HG02642 (cell line): ENCODE results near the gene LAIR1.
A peak's percentile ranks its signal among the peaks of the same experiment; 100 is the strongest.
"Not testable (repeated sequence)": the region's sequence is repeated elsewhere in the genome, so short reads cannot be mapped to it uniquely, and the experiment has no call there.

Experiments used
- ATAC-seq: cut with Tn5 transposase; IDR thresholded peaks from one replicate; pipeline ENCODE4 v1.9.1; 2021; ENCODE audit warnings: mild to moderate bottlenecking; ENCODE audit not compliant: unreplicated experiment, poor library complexity

Gene LAIR1, protein sequence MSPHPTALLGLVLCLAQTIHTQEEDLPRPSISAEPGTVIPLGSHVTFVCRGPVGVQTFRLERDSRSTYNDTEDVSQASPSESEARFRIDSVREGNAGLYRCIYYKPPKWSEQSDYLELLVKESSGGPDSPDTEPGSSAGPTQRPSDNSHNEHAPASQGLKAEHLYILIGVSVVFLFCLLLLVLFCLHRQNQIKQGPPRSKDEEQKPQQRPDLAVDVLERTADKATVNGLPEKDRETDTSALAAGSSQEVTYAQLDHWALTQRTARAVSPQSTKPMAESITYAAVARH

DNA sequence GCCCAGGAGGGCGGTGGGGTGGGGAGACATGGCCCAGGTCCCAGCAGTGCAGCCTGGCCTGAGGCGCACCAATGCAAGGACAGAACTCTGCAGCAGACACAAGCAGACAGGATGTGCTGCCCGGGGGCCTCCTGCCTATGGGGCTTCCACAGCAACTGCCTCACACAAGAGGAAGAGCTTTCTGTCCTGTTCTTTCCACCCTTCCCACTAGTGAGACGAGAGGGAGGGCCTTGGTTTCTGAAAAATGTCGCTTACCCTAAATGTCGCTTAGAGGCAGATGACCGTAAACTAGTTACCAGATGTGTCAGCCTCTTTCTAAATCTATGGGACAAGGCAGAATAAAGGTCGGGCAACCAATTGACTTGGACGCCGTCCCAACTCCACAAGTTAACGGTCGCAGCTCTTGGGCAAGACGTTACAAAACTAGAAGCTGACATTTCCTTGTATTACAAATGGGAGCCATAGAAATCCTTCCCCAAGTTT is at the start of gene LAIR1:
LAIR1 (minus strand) TSS at position 157 of the 483 bp plus-strand sequence; CDS start at position 30, 127 bp downstream.
- ATAC-seq: no peak

DNA sequence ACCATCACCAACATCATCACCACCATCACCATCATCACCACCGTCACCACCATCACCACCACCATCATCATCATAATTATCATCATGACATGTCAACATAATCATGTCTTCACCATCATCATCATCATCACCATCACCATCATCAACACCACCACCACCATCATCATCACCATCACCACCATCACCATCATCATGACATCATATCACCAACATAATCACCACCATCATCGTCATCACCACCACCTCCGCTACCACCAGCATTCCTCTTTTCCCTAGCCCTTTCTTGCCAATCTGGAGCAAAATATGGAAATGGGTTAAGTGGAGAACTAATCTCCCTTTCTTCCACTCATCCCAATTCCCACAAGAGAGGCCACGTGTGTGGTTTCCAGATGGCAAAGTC is 49.4 kb upstream of the LAIR1 start:
- ATAC-seq: no peak

DNA sequence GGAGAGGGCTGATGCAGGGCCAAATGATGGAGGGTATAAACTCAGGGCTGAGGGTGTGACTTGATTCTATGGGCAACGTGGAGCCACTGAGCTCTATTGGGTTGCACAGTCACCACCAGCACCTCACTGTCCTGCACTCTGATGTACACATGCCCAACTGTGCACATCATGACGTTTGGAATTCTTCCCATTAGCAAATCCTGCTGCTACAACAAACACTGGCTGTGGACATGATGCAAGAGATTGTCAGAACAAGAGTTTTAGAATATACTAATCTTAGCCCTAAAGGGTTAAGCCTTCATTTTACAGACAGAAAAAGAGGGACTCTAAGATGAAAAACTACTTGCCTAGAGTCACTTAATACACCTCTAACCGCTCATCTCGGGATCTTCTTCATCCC is 48.1 kb upstream of the LAIR1 start:
- no peak for ATAC-seq

DNA sequence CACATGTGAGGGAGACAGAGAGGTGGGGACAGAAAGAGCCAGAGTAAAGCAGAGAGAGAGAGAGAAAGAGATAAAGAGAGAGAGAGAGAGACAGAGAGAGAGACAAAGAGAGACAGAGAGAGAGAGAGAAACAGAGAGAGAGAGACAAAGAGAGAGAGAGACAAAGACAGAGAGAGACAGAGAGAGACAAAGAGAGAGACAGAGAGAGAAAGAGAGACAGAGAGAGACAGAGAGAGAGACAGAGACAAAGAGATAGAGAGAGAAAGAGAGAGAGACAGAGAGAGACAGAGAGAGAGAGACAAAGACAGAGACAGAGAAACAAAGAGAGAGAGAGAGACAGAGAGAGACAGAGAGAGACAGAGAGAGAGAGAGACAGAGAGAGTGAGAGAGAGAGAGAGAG is 46.3 kb upstream of the LAIR1 start:
- no peak for ATAC-seq

DNA sequence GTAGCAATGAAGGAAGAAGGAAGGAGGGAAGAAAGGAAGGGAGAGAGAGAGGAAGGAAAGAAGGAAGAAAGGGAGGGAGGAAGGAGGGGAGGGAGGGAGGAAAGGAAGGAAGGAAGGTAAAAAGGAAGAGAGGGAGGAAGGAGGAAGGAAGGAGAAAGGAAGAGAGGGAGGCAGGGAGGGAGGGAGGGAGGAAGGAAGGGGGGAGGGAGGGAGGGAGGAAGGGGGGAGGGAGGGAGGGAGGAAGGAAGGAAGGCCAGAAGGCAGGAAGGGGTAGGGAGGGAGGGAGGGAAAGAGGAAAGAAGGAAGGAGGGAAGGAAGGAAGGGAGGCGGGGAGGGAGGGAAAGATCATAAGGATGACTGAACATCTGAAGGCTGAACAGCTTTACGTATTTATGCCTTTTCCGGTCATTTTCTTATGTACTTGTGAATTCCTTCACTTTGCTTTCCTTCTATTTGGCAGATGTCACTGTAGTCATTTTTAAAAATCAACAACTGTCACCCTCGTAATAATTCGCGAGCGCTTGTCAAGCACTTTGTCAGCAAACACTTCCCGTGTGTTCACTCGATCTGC is 43.8 kb upstream of the LAIR1 start:
- no peak for ATAC-seq

DNA sequence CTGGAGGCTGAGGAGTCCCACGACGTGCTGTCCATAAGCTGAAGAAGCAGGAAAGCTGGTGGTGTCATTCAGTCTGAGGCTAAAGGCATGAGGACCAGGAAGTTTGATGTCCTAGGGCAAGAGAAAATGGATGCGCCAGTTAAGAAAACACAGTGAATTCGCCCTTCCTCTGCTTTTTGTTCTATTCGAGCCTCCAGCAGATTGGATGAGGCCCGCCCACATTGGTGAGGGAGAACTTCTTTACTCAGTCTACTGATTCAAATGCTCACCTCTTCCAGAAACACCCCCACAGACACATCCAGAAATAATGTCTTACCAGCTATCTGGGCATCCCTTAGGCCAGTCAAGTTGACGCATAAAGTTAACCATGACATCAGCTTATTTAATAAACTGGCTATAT is 43.0 kb upstream of the LAIR1 start:
- ATAC-seq: no peak

DNA sequence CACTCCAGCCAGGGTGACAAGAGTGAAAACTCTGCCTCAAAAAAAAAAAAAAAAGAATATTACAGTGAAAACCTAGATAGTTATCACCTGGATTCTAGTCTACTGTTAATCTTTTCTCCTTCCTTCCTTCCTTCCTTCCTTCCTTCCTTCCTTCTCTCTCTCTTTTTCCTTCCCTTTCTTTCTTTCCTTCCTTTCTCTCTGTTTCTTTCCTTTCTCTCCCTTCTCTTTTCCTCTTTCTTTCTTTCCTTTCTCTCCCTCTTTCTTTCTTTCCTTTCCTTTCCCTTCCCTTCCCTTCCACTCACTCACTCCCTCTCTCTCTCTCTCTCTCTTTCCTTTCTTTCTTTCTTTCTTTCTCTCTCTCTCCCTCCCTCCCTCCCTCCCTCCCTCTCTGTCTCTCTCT is 40.9 kb upstream of the LAIR1 start:
- no peak for ATAC-seq

DNA sequence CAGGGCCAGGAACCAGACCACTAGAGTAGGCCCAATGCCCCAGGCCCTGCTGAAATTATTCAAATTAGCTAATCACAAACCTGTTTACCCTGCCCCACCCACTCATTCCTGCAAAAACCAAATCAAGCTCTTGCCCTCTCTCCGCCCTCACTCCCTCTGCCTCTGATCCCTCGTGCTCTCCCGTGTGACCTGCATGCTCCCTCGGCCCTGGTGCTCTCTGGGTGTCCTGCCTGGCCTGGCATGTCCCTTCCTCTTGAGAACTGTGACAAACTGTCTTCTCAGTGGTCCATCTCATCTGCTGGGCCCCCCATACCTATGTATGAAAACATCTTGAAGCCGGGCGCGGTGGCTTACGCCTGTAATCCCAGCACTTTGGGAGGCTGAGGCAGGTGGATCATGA is 38.3 kb upstream of the LAIR1 start:
- no peak for ATAC-seq

DNA sequence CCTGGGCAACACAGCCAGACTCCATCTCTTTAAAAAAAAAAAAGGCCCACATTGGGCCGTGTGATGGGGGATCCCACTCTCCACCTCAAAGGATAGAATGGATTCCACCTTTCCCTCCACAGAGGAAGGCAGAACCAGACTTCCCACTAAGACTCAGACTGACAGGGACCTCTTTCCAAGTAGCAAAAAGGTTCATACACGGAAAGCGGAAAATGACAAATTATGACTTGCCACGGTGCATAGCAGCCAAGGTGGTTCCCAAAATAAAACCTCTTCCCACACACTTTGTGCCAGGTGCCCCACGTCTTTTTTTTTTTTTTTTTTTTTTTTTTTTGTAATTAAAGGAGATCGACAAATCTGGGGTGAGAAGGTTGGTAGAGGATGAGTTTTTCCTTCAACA is 36.2 kb upstream of the LAIR1 start:
- no peak for ATAC-seq

DNA sequence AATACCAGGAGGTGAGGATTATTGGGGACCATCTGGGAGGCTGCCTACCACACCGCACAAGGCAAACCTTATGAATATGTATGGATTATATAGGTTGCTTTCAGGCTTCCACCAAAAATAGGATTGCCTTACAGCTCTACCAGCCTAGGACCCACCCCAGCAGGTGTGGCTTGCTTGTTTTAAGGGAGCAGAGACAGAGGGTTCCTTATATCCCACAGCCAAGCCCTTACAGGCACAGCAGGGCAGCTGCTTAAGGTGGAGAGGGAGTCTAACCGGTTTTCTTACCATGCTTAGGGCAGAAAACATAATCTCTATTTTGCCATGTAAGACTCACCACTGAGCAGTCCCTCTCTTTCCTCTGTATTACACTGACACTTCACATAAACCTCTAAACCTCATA is 34.5 kb upstream of the LAIR1 start:
- ATAC-seq: no peak

DNA sequence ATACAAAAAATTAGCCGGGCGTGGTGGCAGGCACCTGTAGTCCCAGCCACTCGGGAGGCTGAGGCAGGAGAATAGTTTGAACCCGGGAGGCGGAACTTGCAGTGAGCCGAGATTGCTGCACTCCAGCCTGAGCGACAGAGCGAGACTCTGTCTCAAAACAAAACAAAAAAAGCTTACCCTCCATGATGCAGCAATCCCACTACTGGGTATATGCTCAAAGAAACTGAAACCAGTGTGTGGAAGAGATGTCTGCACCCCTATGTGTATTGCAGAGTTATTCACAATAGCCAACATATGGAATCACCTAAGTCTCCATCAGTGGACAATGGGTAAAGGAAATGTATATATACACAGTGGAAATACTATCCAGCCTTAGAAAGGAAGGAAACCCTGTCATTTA is 31.0 kb upstream of the LAIR1 start:
- ATAC-seq: no peak

DNA sequence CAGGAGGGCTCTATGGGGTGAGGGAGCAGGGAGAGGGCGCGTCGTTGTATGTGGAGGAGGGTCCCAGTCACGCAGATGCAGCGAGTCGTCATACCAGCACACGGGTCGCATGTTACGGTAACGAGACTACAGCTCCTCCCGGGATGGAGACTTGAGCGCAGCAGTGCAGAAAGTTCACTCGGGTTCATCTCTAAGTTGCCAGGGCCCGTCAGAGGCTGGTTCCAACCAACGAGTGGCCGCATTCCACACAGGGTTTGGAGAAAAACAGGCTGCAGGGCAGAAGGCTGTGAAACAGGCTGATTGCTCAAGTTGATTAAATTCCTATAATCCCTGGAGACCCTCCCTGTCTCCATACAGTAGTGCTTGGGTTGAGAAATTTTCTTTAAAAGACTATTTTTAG is 28.6 kb upstream of the LAIR1 start:
- ATAC-seq: no peak

DNA sequence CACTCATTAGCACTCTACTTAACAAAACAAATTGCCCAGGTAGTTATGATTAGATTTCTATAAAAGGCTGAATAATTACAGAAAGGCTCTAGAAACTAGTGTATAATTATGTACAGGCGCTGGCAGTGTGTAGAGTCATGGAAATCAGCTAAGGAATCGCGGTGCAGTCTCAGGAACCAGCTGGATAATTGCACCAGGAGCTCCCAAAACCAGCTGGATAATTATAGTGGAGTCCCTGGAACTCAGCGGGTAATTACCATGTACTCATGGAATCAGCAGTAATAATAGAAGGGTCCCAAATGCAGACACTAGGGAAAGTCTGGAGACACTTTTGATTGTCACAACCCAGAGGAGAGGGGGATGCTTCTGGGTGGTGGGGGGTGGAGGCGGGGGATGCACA is 27.4 kb upstream of the LAIR1 start:
- no peak for ATAC-seq

DNA sequence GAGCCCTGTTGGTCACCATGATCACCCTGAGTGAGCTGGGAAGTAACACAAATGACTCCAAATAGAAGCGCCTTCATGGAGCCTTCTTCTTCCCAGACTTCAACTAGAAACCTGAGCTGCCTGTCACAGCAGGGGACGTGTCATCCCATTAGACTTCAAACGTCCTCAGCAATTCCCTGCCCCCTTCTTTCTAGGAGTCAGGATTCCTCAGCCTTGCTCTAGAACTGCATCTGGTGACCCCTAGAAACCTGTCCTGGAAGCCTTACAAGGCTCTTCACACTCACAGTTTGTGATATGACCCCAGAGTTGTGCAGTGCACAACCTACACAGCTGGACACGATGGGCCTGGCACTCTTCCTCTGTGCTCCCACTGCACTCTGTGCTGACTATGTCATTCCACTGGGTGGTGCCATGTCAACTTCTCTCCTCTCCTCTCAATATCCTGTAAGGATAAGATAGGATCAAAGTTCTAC is 26.9 kb upstream of the LAIR1 start:
- no peak for ATAC-seq

DNA sequence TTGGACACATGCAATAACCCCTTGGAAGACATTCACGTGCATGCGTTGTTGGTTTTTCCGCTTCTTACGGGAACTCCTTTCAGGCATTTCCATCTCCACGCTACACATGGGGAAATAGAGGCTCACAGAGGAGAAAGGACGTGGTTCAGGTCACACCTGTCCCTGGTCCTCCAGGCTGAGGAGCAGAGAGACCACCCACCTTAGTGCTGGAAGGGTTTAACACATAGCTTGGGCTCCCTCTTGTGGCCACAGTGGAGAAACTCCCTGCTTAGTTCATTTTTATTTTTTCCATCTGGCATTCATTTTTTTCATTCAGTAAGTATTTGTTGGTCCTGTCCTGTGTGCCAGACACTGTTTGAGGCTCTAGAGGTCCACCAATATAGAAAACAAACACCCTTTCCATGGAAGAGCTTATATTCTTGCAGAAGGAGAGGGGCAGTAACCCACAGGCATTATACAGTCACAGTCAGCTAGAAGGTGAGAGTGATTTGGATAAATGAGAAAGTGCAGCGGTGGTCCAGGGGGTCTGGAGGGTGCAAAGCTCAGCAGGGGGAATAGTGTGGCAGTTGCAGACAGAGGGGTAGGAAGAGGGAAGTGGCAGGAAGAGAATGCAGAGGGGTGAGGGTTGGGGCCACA is 26.3 kb upstream of the LAIR1 start:
- ATAC-seq: no peak

DNA sequence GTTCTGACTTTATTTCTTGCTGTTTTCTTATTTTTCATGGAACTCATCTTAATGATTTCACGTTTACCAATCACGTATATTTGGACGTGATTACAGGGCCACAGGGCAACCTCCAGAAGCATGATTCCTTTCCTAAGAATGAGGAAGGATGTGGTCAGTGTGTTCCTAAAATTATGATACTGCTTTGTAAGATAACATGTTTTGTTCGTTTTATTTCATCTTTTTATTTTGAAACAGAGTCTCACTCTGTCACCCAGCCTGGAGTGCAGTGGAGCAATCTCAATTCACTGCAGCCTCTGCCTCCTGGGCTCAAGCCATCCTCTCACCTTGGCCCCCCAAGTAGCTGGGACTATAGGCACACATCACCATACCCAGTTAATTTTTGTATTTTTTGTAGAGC is 24.8 kb upstream of the LAIR1 start:
- no peak for ATAC-seq

DNA sequence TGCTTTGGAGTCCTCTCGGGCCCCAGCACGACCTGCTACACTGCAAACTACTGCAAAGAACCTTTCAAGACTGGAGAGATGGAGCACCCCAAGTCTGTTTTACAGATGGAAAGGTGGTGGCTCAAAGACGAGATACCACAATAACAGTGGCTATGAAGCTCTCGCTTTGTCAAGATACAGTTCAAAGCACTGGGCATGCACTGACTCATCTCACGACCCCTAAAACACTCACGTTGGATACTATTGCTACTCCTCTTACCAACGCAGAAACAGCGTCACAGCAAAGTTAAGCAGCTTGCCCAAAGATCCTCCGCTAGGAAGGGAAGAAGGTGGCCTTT is 24.0 kb upstream of the LAIR1 start:
- no peak for ATAC-seq

DNA sequence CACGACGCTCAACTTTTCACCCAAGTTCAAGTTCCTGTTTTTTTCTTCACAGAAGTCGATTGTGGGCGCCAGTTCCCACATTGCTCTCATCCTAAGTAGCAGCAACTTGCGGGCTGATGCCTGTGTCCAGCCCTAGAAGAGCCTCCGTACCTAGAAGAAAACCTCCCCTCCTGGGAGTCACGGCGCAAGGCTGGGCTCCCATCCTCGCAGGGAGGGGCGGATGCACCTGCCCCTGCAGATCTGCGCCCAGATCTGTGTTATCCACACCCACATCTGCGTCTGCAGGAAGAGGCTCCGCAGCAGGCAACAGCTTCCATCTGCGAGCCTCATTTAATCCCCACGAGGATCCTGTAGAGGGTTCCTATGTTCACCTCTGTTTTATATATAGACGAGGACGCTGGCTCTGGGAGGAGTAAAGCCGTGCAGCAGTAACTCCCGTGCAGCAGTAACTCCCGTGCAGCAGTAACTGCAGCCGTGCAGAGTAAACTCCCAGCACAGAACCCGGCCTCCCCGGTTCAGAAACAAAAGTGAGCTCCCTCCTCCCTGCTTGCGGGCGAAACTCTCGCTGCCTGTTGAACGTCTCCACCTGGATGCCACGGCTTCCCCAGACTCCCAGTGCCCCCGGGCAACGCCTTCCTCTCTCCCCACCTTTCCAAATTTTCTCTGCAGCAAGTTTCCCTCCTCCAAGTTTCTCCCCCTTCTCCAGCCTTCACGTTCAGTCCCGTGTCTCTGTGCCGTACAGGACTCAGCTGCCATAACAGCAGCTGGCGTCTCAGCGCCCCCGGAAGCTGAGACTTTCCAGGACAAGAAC is 23.5 kb upstream of the LAIR1 start:
- peak; percentile 53 for ATAC-seq

DNA sequence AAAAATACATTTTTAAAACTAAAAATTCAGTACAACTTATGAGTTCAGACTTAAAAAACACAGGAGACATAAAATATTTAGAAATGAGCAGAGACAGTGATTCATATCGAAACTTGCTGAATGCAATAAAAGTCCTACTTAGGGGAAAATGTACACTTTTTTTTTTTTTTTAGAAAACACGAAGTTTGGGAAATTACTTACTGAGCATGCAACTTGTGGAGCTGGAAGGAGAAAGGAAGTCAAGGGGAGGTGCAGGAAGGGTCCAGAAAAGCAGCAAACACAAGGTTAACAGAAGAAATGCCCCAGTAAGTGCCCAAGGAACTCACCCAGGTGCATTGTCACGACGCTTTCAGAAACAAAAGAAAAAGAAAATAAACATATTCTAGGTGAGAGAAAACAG is 18.6 kb upstream of the LAIR1 start:
- no peak for ATAC-seq

DNA sequence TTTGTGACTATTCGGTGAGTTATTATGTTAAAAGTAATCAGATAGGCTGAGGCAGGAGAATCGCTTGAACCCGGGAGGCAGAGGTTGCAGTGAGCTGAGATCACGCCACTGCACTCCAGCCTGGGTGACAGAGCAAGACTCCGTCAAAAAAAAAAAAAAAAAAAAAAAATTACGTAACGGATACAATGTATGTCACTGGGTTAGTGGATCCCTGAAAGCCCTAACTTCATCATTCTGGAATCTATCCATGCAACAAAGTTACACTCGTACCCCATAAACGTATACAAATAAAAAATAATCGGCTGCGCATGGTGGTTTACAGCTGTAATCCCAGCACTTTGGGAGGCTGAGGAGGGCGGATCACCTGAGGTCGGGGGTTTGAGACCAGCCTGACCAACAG is 17.3 kb upstream of the LAIR1 start:
- ATAC-seq: not testable (repeated sequence)

DNA sequence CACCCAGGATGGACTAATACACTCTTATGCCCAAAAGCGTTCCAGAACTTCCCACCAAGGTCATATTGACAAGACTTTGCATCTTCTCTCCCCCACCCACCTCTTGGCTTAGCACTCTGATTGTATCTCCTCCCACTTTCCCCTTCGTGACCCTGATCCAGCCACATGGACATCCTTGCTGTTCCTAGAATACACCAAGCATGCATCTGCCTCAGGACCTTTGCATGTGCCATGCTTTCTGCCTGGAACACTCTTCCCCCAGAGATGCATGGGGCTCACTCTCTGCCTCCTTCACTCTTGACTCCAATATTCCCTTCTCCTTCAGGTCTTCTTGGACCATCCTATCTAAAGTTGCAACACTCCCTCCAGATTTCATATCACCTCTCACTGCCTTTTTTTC is 16.2 kb upstream of the LAIR1 start:
- no peak for ATAC-seq
